A549 treated with GW870086 at 1 μM for 4 hours (cell line): ENCODE measurements around the gene REP15. TPM values are rescaled to one million over a fixed set of nuclear protein-coding genes. Genes with fewer than 3 reads are reported as not detected.

Source experiments
- total RNA-seq: library from RNA; stranded (reverse); fragments of 200-300 nt; extraction: Qiagen RNA extraction; gene quantifications from 5 replicates; pipeline ENCODE4 v1.2.3, GENCODE V29; 2022; ENCODE audit warnings: low read depth

The REP15 gene, protein sequence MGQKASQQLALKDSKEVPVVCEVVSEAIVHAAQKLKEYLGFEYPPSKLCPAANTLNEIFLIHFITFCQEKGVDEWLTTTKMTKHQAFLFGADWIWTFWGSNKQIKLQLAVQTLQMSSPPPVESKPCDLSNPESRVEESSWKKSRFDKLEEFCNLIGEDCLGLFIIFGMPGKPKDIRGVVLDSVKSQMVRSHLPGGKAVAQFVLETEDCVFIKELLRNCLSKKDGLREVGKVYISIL
- 0.26 to 0.63 TPM (median 0.42 TPM) in 4 of 5 replicates, not detected in the other for total RNA-seq

DNA sequence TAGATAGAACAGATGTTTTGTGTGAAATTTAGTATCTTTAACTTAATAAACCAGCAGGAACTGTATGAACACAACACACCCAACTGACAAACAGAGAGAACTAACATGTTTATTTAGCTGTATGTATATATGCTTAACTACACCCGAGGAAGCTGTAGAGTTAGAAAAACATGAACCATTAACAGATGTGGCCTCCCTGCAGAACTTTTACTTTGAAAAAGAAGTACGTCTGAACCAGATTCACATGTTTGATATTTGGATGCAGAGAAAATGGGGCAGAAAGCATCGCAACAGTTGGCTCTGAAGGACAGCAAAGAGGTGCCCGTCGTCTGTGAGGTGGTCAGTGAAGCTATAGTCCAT lies at the start of gene REP15:
Gene REP15 (plus strand): TSS at position 155 of the 360 bp plus-strand sequence. CDS start 116 bp downstream, at position 271.

DNA sequence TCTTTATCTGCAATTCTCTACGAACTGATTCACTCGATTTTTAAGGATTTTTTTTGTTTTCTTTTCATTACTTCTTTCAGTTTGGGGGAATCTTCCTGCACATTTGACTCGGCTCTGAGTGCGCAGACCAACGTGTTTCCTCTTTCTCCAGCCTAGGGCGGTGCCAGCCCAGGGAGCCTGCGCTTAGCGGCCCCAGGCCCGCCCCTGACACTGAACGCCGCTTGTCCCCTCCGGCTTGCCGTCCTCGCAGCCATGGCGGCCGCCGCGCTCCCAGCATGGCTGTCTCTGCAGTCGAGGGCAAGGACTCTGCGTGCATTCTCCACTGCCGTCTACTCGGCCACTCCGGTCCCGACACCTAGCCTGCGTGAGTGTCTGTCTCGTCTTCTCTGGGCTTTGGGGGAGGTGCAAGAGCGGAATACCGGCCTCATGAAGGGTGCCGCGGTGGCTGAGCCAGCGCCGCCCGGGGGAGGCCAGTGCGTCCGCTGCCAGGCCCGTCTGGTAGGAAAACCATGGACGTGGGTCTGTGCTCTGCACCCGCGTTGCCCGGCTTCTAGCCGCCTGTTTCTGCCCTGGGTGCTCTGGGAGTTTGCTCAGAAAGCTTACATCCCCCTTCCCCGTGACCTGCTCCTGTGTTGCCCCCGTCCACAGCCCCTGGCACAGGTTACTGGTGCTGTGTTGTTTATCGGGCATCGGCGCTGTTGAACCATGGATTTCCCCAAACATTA lies 14.5 kb downstream of the REP15 start, which contains the start of gene MRPS35:
Gene MRPS35 (plus strand): TSS at position 241 of the 725 bp plus-strand sequence. CDS start 12 bp downstream, at position 253.

Other genes starting within 250 kb of the REP15 start
- gene SMCO2, start 249.7 kb upstream of the REP15 start, total RNA-seq: 0.12 TPM in 1 of 5 replicates, not detected in the others
- gene PPFIBP1, start 172.2 kb upstream of the REP15 start, total RNA-seq: 17.7 to 27.2 TPM (median 26.7 TPM) in 5 replicates
- 89.1 to 99.5 TPM (median 94.8 TPM) in 5 replicates for gene MRPS35, start 14.4 kb downstream of the REP15 start, total RNA-seq
- gene KLHL42, start 83.8 kb downstream of the REP15 start, total RNA-seq: 15.0 to 21.5 TPM (median 19.8 TPM) in 5 replicates
- gene MANSC4, start 83.8 kb downstream of the REP15 start, total RNA-seq: not detected in 5 replicates